HepG2 (cell line): ENCODE results near the gene ARFGAP2. TPM values are rescaled to one million over a fixed set of nuclear protein-coding genes. Genes with fewer than 3 reads are reported as not detected.

ENCODE experiments used
- ARHGAP35 ChIP-seq: sonication (generic); formaldehyde crosslinking; IDR thresholded peaks from 2 replicates; pipeline ENCODE4 v1.9.0; 2022; ENCODE audit warnings: mild to moderate bottlenecking, inconsistent platforms, moderate library complexity, missing genetic modification reagents, borderline replicate concordance
- BCL6 ChIP-seq: IDR thresholded peaks from 2 replicates; pipeline ENCODE4 v1.6.1; 2016; ENCODE audit warnings: missing genetic modification reagents, missing compliant biosample characterization
- CC2D1A ChIP-seq: sonication (generic); formaldehyde crosslinking; IDR thresholded peaks from 2 replicates; pipeline ENCODE4 v1.8.1; 2023; ENCODE audit warnings: mild to moderate bottlenecking, missing genetic modification reagents
- FIP1L1 ChIP-seq: fragments of 200-400 bp; formaldehyde crosslinking; IDR thresholded peaks from 2 replicates; pipeline ENCODE4 v1.6.1; 2018; ENCODE audit warnings: low read depth, mild to moderate bottlenecking, low read length, moderate library complexity, borderline replicate concordance; ENCODE audit not compliant: insufficient read depth
- ISX ChIP-seq: sonication (generic); formaldehyde crosslinking; conservative IDR thresholded peaks from 2 replicates; pipeline ENCODE4 v1.5.0; 2020; ENCODE audit warnings: missing genetic modification reagents
- MATR3 ChIP-seq: sonication (generic); formaldehyde crosslinking; IDR thresholded peaks from 2 replicates; pipeline ENCODE4 v1.4.0; 2020; ENCODE audit warnings: missing genetic modification reagents
- MIXL1 ChIP-seq: IDR thresholded peaks from 2 replicates; pipeline ENCODE4 v1.6.1; 2016
- NR2C2 ChIP-seq: sonication (generic); formaldehyde crosslinking; IDR thresholded peaks from 2 replicates; pipeline ENCODE4 v1.4.0; 2020; ENCODE audit warnings: missing genetic modification reagents, mild to moderate bottlenecking, moderate library complexity, borderline replicate concordance
- NR2F1 ChIP-seq, 2 experiments: fragments of 450-650 bp in 1 of 2; formaldehyde crosslinking in 1 of 2; IDR thresholded peaks; 2 replicates each; pipeline versions ENCODE4 v1.5.0 to v1.6.1; 2016 to 2020; ENCODE audit warnings: mild to moderate bottlenecking in 1 of 2, missing compliant biosample characterization in 1 of 2, missing genetic modification reagents in 1 of 2, moderate library complexity in 1 of 2
- PAXIP1 ChIP-seq: sonication (generic); formaldehyde crosslinking; conservative IDR thresholded peaks from 2 replicates; pipeline ENCODE4 v1.4.0; 2020; ENCODE audit warnings: mild to moderate bottlenecking, missing genetic modification reagents, moderate library complexity
- REL ChIP-seq: sonication (generic); formaldehyde crosslinking; conservative IDR thresholded peaks from 2 replicates; pipeline ENCODE4 v1.8.0; 2022; ENCODE audit warnings: mild to moderate bottlenecking, missing genetic modification reagents, moderate library complexity
- SALL2 ChIP-seq: sonication (generic); formaldehyde crosslinking; IDR thresholded peaks from 2 replicates; pipeline ENCODE4 v1.8.1; 2023; ENCODE audit warnings: mild to moderate bottlenecking, missing genetic modification reagents, inconsistent platforms
- SIX1 ChIP-seq: sonication (generic); formaldehyde crosslinking; IDR thresholded peaks from 2 replicates; pipeline ENCODE4 v1.4.0; 2020; ENCODE audit warnings: missing genetic modification reagents, borderline replicate concordance
- TEAD2 ChIP-seq: sonication (generic); formaldehyde crosslinking; IDR thresholded peaks from 2 replicates; pipeline ENCODE4 v1.9.0; 2021; ENCODE audit warnings: missing genetic modification reagents
- ZBED4 ChIP-seq: sonication (generic); formaldehyde crosslinking; IDR thresholded peaks from 2 replicates; pipeline ENCODE4 v1.4.0; 2020; ENCODE audit warnings: missing genetic modification reagents, borderline replicate concordance
- ZC3H4 ChIP-seq: sonication (generic); formaldehyde crosslinking; IDR thresholded peaks from 2 replicates; pipeline ENCODE4 v1.4.0; 2020; ENCODE audit warnings: missing genetic modification reagents, borderline replicate concordance
- ZNF20 ChIP-seq: sonication (generic); formaldehyde crosslinking; IDR thresholded peaks from 2 replicates; pipeline ENCODE4 v1.4.0; 2020; ENCODE audit warnings: mild to moderate bottlenecking, moderate library complexity, missing genetic modification reagents
- ZNF343 ChIP-seq: sonication (generic); formaldehyde crosslinking; IDR thresholded peaks from 2 replicates; pipeline ENCODE4 v1.4.0; 2020; ENCODE audit warnings: mild to moderate bottlenecking, missing genetic modification reagents
- ZNF431 ChIP-seq: sonication (generic); formaldehyde crosslinking; IDR thresholded peaks from 2 replicates; pipeline ENCODE4 v1.9.0; 2022; ENCODE audit warnings: missing genetic modification reagents, low read depth, mild to moderate bottlenecking, borderline replicate concordance
- ZNF569 ChIP-seq: sonication (generic); formaldehyde crosslinking; IDR thresholded peaks from 2 replicates; pipeline ENCODE4 v1.5.0; 2020; ENCODE audit warnings: mild to moderate bottlenecking, missing genetic modification reagents, moderate library complexity, borderline replicate concordance
- ZNF629 ChIP-seq: sonication (generic); formaldehyde crosslinking; conservative IDR thresholded peaks from 2 replicates; pipeline ENCODE4 v1.5.0; 2020; ENCODE audit warnings: missing genetic modification reagents
- ZNF839 ChIP-seq: sonication (generic); formaldehyde crosslinking; IDR thresholded peaks from 2 replicates; pipeline ENCODE4 v1.4.0; 2020; ENCODE audit warnings: missing genetic modification reagents, mild to moderate bottlenecking, borderline replicate concordance
- ZSCAN9 ChIP-seq: IDR thresholded peaks from 2 replicates; pipeline ENCODE4 v1.6.1; 2016; ENCODE audit warnings: borderline replicate concordance
- ZZZ3 ChIP-seq: sonication (generic); formaldehyde crosslinking; IDR thresholded peaks from 2 replicates; pipeline ENCODE4 v1.4.0; 2020; ENCODE audit warnings: missing genetic modification reagents, mild to moderate bottlenecking, borderline replicate concordance
- polyA plus RNA-seq, 8 experiments: library from polyadenylated mRNA; depleted of rRNA in 3 of 8; stranded (reverse) in 7 of 8; unstranded in 1 of 8; fragments of >200 nt; fragmentation: Illumina TruSeq in 4 of 8; extraction: Trizol in 4 of 8; gene quantifications; 2 replicates each; pipeline versions ENCODE4 v1.2.1 to v1.2.3, GENCODE V29; 2011 to 2016; ENCODE audit warnings: low read depth in 4 of 8, missing spikeins in 1 of 8, mixed read lengths in 1 of 8; ENCODE audit not compliant: insufficient read depth in 1 of 8
- total RNA-seq, 5 experiments: library from RNA; depleted of rRNA; stranded (reverse); fragments of >200 nt; fragmentation: Illumina TruSeq; extraction: Trizol; gene quantifications; 2 replicates each; pipeline ENCODE4 v1.2.3, GENCODE V29; 2016; ENCODE audit warnings: low read depth in 1 of 5

Gene ARFGAP2
- total and polyA plus RNA-seq, 2 of the 13 experiments (the other 11 are each of a cell fraction or from before 2014, with no cell fraction given): 32.3 to 75.3 TPM

- no peak for TF ChIP-seq ZNF629
- TF ChIP-seq SALL2: no peak
- no peak for TF ChIP-seq ZNF431 (CRISPR knock-in tag)
- no peak; the same call in 1 of the 2 replicates for TF ChIP-seq ZNF839
- no peak for TF ChIP-seq BCL6
- no peak for TF ChIP-seq ZNF343 (CRISPR knock-in tag)
- no peak for TF ChIP-seq TEAD2
- TF ChIP-seq NR2F1 (CRISPR knock-in tag; IDR thresholded peaks at IDR 0.05): no peak
- TF ChIP-seq CC2D1A: no peak
- TF ChIP-seq NR2C2 (CRISPR knock-in tag): no peak
- no peak for TF ChIP-seq ZC3H4 (CRISPR knock-in tag)
- TF ChIP-seq FIP1L1: no peak
- TF ChIP-seq ZBED4: 0 out of 2 replicates have a peak, but pooled peaks have one; percentile 5
- TF ChIP-seq ARHGAP35: no peak
- TF ChIP-seq MIXL1 (CRISPR knock-in tag): peak; percentile 10; the same call in 1 of the 2 replicates
- no peak for TF ChIP-seq PAXIP1 (CRISPR knock-in tag)
- no peak for TF ChIP-seq ZNF569 (CRISPR knock-in tag)
- no peak for TF ChIP-seq ZNF20 (CRISPR knock-in tag)
- no peak; the same call in 1 of the 2 replicates for TF ChIP-seq REL (CRISPR knock-in tag)
- TF ChIP-seq ZSCAN9 (CRISPR knock-in tag): no peak
- no peak for TF ChIP-seq ISX (CRISPR knock-in tag)
- no peak for TF ChIP-seq SIX1 (CRISPR knock-in tag)
- TF ChIP-seq MATR3 (CRISPR knock-in tag): no peak
- TF ChIP-seq ZZZ3: no peak
These were observed 658 bp upstream of the ARFGAP2 start (continued) for GRCh38 chr11:47177229-47177845.
